Activated CD8-positive, alpha-beta memory T cell treated with anti-CD3 and anti-CD28 coated beads, Interleukin-2, amount 50 U/mL, for 1 hour (primary cell): ENCODE measurements around the gene AGBL1.

Experiments used
- DNase-seq: peaks from one replicate; pipeline ENCODE4 v3.0.0-alpha.2; 2020; ENCODE audit errors: extremely low read depth

AGBL1 gene

DNA sequence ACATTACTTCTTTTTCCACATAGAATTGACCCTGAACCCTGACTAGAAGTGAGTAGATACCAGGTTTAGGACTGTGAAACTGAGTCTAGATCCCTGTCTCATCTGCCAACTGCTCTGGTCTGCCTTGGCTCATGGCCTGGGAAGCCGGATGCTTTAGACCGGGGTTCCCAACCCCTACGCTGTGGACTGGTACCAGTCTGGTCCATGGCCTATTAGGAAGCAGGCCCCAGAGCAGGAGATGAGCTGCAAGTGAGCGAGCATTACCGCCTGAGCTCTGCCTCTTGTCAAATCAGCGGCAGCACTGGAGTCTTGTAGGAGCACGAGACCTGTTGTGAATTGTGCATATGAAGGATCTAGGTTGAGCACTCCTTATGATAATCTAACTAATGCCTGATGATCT lies 734.2 kb downstream of the AGBL1 start:
- DNase-seq, result no peak

DNA sequence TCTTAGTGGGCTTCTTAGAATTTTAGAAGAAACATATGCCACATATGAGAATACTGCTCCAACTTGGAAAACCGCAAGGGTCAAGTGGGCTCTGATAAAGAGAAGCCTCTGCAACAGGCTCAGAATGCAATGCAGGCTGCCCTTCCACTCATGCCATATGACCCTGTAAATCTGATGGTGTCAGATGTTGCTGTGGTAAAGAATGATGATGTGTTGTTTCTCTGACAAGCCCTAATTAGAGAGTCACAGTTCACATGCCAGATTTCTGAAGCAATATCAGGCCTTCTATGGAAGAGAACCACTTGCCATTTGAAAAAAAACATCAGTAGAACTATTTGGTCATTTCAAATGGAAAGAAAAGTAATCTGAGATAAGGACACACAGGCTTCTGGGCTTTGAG lies 749.6 kb downstream of the AGBL1 start:
- DNase-seq, result no peak

DNA sequence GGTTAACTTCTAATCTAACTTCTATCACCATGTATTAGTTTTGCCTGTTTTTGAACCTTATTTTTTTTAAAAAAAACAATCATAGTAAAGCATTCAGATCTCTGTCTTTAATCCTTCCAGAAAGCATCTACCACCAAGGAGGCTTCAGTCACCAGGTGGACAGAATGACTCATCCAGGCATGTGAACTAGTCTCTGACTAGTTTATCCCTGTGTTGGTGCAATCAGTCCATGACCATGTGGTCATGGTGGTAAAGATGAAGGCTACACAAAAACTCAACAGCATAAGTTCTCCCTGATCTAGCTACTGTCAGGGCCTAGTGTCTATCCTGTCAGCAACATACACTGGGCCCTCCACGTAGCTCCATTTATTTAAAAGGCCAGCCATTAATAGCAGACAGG lies 750.6 kb downstream of the AGBL1 start:
- DNase-seq, result no peak

DNA sequence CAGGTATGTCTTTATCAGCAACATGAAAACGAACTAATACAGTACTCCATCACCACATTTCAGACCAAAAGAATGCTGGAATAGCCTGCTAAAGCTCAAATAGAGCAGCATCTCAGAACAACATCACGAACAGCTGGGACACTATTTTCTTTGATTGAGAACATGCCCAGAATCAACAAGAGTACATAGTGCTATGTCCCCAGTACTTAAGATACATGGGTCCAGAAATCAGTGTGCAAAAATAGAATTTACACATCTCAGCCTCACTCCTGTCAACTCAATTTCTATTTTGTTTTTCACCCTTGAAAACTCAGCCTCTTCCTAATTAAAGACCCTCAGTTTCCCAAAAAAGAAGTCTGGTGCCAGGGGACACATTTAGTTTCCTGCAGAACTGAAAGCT lies 753.9 kb downstream of the AGBL1 start:
- DNase-seq, result no peak

DNA sequence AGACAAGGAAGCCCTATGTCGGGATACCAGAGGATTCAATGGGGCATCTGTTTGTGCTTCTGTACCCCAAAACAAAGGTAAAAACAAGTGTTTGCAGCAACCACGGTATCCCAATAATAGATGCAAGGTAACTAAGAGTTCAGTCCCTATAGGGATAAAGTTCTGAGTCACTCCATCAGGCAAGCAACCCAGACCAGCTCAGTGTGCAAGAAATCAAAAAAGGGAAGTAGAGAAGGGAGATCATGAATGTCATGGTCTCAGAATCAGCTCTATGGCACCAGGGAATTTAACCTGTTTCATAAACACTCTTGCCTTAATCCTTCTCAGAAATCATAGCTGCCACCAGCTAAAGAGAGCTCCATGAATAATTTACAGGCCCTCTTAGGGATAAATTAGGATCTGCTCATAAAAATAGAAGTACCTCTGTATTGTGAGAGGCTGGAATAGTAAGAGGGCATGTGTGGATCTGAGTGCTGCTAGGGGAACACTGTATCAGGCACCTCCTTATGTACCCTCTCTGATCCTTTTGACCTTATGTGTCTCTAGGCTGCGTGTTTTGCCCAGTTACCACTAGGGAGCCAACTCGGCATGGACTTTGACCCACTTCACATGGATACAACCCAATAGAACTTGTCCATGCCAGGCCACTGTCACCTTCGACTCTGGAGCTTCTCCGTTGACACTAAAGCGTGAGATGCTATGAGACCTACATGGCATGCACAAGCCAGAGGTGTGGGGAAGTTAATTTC lies 754.6 kb downstream of the AGBL1 start:
- DNase-seq, result no peak

DNA sequence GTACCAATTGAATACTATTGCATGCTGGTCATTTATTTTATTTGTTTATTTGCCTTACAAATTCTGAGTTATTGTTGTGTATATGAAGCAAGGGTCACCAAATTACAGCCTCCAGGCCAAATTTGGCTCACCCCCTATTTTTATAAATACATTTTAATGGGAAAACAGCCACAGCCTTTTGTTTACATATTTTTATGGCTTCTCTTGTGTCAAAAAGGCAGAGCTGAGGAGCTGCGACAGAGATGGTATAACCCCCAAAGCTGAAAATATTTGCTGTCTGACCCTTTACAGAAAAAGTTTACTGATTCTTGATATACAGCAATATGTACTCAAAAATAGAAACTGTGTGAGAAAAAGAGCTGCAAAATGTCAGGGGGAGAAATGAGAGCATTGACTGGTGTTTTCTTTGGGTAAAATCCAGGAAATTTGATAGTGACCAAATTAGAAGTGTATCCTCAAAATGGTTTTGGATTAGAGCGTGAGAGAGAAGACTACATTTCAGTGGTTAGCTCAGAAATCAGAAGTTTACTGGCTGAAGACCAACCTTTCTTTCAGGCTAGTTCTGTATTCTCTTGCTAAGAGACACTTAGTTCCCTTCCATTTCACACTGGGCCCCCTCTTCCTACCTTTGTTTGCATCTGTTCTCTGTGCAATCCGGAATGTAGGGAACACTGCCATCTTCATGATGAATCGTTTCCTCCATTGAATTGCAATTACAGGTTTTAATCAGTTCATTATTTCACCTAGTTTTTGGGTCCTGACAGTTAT lies 757.8 kb downstream of the AGBL1 start:
- no peak for DNase-seq

DNA sequence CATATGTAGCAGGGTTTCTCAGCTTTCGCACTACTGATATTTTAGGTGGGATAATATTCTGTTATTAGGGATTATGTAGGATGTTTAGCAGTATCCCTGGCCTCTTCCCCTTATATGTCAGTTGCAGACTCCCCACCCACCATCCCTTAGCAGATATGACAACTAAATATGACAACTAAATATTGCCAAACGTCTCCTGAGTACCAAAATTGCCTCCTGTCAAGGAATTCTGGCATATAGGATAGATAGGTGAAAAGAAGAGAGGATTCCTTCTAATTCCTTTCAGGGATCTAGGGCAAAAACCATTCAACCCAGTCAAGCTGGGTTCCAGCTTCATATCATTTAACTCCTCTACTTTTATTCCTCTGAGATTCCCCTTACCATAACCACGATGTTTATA lies 759.8 kb downstream of the AGBL1 start:
- no peak for DNase-seq

DNA sequence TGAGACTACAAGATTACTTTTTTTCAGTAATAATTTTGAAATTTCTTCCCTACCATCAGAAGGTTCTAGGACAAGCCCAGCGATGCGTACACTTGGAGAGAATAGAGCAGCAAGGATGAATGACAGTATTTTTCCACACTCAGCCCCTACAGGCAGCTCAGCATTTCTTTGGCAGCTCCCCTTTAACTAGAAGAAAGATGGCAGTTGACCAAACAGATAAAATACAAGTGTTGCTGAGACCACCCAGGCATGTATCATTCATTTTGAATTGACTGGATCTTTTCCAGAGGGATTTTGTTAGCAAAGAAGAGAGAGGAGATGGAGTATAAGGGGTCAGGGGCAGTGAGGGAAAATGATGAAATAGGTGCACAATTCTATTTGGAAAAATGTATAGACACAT lies 761.3 kb downstream of the AGBL1 start:
- no peak for DNase-seq

DNA sequence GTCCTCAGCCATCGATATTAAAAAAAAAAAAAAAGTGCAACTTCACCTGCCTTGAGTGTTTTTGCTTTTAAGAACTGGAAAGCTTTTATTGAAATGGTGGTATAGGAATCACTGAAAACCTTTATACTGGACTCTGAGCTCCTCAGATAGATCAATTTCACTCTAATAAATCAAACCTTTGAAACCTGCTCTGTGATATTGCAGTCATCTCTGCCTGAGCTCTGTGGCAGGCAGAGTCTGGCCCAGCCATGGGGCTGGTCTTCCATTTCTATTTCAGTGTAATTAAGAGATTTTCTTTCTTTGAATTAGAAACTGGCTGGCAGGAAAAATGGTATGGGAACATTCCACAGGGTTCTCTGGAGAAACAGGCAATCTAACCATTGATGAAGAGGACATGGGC lies 762.5 kb downstream of the AGBL1 start:
- no peak for DNase-seq

DNA sequence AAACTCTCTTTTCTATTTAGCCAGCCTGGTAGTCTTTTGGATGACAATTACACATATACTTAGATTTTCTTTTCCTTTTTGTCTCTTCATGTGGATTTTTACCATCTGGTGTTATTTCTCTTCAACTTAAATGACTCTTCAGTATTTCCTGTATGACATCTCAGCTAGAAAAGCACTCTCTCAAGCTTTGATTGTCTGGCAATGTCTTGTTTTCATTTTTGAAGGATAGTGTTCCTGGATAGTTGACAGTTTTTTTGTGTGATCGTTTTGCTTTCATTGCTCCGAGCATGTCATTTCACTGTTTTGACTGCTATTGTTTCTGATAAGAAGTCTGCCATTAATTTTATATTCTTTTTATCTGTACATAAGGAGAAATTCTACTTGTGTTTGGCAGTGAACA lies 766.4 kb downstream of the AGBL1 start:
- DNase-seq, result no peak

DNA sequence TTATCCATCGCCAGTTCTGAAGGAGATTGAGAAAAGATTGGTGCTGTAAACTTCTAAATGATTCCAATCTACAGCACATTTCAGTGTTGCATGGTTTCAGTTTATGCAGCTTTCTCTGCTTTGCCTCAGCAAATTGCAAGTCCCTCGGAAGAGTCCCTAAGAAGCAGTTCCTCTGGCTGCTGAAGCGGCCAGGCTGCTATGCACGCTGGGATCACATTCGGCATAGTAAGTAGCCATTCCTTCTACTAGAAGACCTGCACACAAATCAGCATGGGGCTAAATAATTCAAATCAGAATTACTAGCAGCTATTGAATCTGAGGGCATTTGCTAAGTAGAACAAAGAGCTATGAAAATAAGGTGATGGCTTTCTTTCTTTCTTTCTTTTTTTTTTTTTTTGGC lies 769.5 kb downstream of the AGBL1 start:
- DNase-seq, result no peak

DNA sequence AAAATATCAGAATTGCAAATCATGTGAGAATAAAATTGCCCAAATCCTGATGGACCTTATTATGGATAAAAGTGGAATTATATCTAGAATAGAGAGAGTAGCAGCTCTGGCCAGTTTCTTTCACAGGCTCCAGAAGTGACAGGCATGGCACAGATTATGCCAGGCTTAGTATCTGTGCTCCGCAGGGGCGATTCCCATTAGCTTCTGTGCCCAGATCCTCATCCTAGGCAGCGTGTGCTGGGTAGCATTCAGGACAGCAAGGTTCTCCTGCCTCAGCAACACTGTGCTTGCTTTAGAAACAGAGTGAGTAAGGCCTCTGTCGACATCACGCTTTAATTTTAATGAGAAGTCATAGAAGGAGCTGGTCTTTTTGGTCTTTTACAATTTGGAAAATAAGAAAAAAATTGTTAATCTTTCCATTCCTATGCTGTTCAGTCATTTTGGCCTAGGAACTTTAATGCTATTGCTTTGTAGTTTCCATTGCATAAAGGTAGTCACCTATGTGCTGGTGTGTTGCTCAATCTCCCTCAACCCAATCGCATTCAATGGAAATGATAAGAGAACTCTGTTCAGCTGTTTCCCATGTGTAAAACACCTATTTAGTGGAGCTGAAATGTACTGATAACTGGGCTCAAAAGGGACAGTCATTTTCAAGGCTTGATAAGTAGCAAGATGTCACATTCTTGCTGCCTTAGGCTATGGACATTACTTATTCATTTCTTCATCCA lies 770.1 kb downstream of the AGBL1 start:
- DNase-seq, result no peak

DNA sequence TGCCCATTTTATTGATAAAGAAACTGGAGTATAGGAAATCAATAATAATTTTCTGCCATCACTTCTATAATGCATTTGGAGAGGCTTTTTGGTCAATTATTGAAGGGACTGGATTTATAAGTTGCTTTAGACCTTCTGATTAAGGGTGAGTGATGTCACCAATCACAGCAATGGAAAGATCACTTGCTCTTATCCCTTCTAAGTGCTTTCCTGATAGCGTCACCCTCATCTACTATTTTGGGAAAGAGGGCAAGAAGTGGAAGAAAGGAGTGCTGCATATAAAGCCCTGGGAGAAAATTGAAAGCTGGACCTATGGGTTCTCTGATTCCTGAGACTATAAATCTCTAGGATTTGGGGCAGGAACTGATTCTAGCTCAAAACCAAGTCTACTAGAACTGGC lies 771.3 kb downstream of the AGBL1 start:
- no peak for DNase-seq

DNA sequence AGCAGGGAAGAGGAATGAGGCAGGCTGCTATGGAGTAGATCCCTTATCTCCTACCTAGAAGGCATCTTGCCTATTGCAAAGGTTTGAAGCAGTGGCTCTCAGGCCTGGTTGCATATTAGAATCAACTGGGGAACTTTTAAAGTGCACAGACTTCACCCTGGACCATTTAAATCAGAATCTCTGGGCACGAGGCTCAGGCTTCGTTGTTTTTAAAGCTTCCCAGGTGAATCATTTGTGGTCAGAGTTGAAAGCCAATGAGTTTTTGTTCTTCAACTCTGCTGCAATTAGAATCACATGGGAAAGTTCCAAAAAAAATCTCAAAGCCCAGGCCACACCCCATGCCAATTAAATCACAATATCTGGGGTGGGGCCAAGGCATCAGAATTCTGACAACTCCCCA lies 773.1 kb downstream of the AGBL1 start:
- DNase-seq, result no peak

DNA sequence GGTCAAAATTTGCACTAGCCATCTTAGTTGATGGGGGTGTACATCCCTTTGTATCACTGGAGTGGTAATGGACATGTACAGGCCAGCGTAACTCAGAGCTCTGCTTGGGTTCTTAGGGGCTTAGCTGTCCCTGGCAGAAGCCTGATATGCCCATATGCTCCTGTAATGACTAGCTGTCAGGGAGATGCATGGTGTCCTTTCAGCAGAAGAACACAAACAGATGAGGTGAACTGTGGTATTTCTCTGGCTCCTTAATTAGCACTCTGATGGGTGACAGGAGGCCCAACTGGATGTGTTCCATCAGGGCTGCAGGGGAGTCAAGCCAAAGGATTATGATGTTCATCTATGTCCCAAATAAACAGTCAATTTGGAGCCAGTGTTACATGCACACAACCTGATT lies 774.5 kb downstream of the AGBL1 start:
- no peak for DNase-seq

DNA sequence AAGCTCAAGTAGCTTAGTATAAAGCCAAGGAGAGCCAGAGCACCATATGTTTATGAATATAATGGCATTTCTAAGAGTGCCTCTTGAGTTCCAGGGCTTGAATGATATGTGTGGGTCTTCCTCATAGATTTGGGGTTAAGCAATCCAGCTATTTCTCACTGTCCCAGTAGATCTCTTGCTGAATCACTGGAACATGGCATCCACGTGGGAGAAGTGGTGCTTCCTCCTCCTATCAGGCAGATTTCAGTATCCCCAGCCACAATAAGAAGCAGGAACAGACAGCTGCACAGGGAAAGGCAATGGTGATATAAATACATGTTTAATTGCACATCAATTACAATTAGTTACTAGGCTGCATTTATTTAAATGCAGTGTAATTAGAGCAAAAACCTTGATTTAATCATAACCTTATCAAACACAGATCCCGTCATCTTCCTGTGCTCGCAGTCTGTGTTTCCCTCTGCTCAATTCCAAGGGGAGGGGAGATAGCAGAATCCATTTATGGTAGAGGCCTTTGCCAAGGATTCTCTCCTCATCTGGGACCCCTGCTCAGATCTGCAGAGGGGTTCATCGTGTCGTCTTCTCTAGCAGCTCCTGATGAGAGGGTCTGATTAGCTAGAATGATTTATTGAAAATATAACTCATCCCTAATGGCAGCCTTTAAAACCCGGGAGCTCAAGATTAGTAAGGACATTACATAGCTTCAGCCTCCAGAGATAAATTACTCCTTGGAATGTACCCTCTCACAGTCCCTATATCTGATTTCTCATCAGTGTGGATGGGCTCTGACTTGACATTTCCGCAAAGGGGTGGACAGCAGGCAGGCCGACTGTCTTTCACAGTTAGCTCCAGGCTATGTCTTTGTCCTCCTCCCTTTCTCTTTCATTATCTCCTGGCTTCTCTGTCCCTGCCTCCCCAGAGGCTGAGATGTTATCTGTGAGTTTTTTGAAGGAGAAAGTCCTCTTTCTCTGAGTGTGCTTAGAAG lies 775.9 kb downstream of the AGBL1 start:
- DNase-seq, result no peak

DNA sequence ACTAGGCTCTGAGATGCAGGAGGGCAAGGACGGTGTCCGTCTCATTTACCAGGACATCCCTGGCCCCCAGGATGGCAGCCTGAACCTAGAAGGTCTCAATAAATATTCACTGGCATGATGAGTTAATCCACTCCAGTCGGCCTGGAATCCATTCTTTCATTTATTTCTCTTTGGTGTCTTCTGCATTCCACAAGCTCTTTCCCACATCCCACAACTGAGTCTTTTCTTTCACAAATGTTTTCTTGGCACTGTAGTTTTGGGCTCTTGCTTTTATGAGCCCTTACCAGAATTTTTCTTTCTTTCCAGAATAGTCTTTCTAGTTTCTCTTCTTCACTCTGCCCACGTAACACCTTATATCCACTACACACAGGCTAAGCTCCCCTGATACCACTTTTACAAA lies 778.0 kb downstream of the AGBL1 start:
- DNase-seq, result no peak

DNA sequence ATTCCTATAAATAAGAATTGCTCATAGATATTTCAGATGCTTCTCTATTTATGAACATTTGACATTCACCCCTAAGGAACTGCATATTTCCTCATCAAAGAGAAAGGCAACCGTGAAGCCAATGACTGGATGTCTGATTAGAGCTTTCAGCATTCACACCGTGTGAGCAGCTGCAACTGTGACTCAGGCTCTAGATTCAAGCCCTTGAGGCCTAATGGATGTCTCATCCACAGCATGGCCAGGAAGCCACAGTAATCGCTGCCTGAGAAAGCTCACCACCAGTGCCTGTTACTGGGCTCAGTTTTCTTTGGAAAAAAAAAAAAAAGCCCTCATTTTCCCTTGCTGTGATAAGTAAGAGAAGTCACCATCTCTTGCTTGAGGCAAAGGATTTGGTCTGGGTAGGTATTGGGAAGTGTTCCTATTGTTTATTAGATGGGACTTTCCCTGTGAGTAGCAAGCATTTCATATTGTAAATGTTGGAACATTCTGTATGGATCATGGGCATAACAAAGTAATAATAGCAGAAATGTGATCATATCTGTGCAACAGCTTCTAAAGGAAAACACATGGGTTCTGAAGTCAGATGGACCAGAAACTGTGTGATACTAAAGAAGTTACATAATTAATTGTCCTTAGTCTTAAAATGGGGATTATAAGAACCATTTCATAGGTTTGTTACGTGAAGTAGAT lies 783.7 kb downstream of the AGBL1 start:
- DNase-seq, result no peak

DNA sequence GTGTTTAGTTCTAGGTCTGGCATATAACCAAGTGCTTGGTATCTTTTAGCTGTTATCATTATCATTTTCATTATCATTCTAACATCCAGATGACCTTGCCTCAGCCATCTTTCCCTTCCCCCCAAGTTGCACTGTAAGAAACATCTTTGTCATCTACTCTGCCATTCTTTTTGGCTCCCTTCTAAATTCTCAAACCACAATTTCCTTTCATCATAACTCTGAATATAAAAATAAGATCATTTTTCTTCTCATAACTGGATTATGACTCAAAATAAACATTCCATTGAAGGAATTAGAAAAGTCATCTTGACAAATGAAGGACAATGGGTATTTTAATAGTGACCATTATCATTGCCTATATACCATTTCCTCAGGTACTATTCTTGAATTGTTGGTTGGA lies 786.2 kb downstream of the AGBL1 start:
- no peak for DNase-seq

DNA sequence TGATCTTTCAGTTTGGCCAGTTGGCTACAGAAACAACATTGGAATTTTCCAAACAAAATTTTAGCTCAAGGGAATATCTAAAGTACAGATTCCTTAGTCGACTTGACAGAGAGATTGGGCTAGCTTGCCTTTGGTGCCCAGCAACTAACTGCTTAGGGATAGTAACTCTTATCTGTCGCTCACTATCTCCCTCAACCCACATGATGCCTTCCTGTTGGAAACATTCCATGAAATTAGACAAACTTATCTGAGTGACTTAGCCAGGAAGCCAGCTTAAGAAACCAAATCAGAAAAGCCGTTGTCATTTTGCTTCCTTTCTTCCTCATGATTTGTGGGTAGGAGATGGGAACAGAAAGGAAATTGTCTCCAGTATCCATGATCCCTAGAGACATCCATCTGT lies 791.2 kb downstream of the AGBL1 start:
- no peak for DNase-seq

DNA sequence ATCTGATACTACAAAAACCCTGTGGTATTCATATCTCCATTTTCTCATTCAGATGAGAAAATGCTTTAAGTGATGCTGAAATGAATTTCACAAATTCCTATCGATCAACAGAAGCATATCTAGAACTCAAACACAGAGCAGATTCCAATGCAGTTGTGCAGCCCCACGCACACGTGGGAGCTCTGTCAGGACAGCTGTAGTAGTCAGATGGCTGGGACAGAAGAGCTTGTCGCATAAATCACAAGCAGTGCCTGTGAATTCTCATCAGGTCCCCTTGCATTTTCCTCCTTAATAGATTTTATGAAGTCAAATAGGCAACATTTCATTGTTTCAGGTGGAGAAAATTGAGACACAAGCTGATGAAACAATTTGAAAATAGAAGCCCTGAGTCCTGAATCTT lies 792.3 kb downstream of the AGBL1 start:
- DNase-seq, result no peak
